SHP77 (cell line): ENCODE data around the gene TRIM41.

Experiments used
- DNase-seq, 2 experiments: peaks; one replicate each; lab custom pipeline; 2025; lab: John Stamatoyannopoulos, UW

TRIM41 gene

GRCh38 chr5:181233088-181233800 lies 10.2 kb downstream of the TRIM41 start:
- no peak for DNase-seq

- DNase-seq = no peak
Measured at GRCh38 chr5:181233801-181234454, 10.8 kb downstream of the TRIM41 start.

- DNase-seq = no peak
Measured at GRCh38 chr5:181234455-181235306, 11.6 kb downstream of the TRIM41 start.

GRCh38 chr5:181235323-181235688 lies 12.2 kb downstream of the TRIM41 start:
- no peak for DNase-seq

GRCh38 chr5:181235689-181236366 lies 12.7 kb downstream of the TRIM41 start:
- no peak for DNase-seq

- DNase-seq = no peak
Measured at GRCh38 chr5:181236471-181236870, 13.4 kb downstream of the TRIM41 start.

GRCh38 chr5:181236954-181237641 lies 14.0 kb downstream of the TRIM41 start:
- no peak for DNase-seq

GRCh38 chr5:181237729-181238385 lies 14.8 kb downstream of the TRIM41 start:
- no peak for DNase-seq

- DNase-seq = no peak
Measured at GRCh38 chr5:181239062-181239663, 16.1 kb downstream of the TRIM41 start.

- no peak for DNase-seq
Measured at GRCh38 chr5:181241393-181241975, 18.4 kb downstream of the TRIM41 start.

- DNase-seq = no peak
Measured at GRCh38 chr5:181242031-181242451, 19.0 kb downstream of the TRIM41 start.

GRCh38 chr5:181243018-181243563 lies 20.0 kb downstream of the TRIM41 start:
- no peak for DNase-seq

GRCh38 chr5:181243564-181244343 lies 20.7 kb downstream of the TRIM41 start, which contains the start of gene RACK1:
Gene RACK1, minus strand, starts transcription at chr5:181243906. Its CDS starts 106 bp downstream, at chr5:181243800.
- DNase-seq = no peak

GRCh38 chr5:181245427-181246275 lies 22.6 kb downstream of the TRIM41 start:
- DNase-seq = no peak

- no peak for DNase-seq
Measured at GRCh38 chr5:181246276-181247049, 23.4 kb downstream of the TRIM41 start.

GRCh38 chr5:181248277-181248676 lies 25.2 kb downstream of the TRIM41 start:
- DNase-seq = no peak

GRCh38 chr5:181255276-181255675 lies 32.2 kb downstream of the TRIM41 start:
- DNase-seq = no peak
